PC-9 (cell line): ENCODE data around the gene UNC13B.

Experiments
- CTCF ChIP-seq: fragments of 200-600 bp; sonication (generic); conservative IDR thresholded peaks from 2 replicates; pipeline ENCODE4 v1.6.1; 2017; ENCODE audit warnings: mixed run types, antibody characterized with exemption, mild to moderate bottlenecking, moderate library complexity
- EZH2 ChIP-seq: fragments of 200-600 bp; sonication (generic); IDR thresholded peaks from 2 replicates; pipeline ENCODE4 v1.8.0; 2017; ENCODE audit warnings: antibody characterized with exemption, low read depth

GRCh38 chr9:35267710-35268109, 105.9 kb downstream of the UNC13B start:
- TF ChIP-seq EZH2 (no peak), CTCF (no peak)
